ENCODE data around the gene TELO2. TPM values are rescaled to one million over a fixed set of nuclear protein-coding genes. Genes with fewer than 3 reads are reported as not detected.

The TELO2 gene
- total RNA-seq, 1 experiment from 2014 or later, result 8.7 TPM

DNA sequence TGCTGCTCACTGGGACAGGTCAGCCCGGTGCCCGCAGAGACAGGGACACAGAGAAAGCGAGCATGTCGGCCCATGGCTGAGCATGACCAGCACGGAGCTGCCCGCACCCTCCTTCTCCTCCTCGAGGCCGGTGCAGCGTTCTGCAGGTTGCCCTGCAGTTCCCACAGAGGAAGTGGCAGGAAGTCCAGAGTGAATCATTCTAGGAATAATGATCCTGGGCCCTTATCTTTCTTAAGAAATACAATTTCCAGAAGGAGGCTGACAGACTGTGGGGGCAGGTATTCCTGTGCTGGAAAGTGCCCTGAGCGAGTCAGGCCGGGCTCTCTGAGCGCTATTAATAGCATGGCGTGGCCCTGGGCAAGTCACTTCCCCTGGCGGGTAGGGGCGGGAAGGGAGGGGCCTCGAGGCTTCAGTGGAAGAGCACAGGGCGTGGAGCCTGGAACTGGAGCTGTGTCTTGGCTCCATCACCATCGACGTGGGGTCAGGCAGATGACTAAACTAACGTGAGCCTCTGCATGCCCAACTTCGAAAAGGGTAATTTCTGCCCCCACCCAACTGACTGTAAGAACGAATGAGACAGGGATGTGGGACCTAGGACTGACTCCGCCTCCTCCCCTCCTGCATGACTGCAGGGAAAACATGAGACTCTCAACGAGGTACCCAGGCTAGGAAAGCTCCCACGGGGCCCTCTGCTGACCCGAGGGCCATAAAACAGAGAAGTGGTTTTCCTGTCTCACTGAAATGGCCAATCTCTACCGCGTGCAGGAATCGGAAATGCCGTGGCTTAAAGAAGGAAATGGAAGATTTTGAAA is 50.1 kb downstream of the TELO2 start:
- Histone ChIP-seq H4K20me1 (ENCODE audit: insufficient read depth, low read depth, low read length) (no peaks in the 10 kb centered on the region), H3K4me1 (ENCODE audit: low read length) (no peaks in the 10 kb centered on the region), H3K4me3 (ENCODE audit: low read length) (no peak overlapping the region), H3K9ac (ENCODE audit: low read length) (no peak overlapping the region), H3K9me3 (ENCODE audit: low read length) (no peaks in the 10 kb centered on the region), H3K79me2 (ENCODE audit: low read length) (no peaks in the 10 kb centered on the region), H3K27ac (ENCODE audit: low read length) (no peak overlapping the region), H2AFZ (ENCODE audit: low read length) (no peak overlapping the region), H3K36me3 (ENCODE audit: insufficient read depth, low read length) (no peaks in the 10 kb centered on the region), H3K9me2 (replicated peaks; ENCODE audit: insufficient read depth, low read length) (no peaks in the 10 kb centered on the region), H3K27me3 (ENCODE audit: low read length) (no peaks in the 10 kb centered on the region), H3K4me2 (ENCODE audit: low read depth, low read length, poor library complexity, severe bottlenecking) (no peak overlapping the region)
- DNase-seq, result no peak

DNA sequence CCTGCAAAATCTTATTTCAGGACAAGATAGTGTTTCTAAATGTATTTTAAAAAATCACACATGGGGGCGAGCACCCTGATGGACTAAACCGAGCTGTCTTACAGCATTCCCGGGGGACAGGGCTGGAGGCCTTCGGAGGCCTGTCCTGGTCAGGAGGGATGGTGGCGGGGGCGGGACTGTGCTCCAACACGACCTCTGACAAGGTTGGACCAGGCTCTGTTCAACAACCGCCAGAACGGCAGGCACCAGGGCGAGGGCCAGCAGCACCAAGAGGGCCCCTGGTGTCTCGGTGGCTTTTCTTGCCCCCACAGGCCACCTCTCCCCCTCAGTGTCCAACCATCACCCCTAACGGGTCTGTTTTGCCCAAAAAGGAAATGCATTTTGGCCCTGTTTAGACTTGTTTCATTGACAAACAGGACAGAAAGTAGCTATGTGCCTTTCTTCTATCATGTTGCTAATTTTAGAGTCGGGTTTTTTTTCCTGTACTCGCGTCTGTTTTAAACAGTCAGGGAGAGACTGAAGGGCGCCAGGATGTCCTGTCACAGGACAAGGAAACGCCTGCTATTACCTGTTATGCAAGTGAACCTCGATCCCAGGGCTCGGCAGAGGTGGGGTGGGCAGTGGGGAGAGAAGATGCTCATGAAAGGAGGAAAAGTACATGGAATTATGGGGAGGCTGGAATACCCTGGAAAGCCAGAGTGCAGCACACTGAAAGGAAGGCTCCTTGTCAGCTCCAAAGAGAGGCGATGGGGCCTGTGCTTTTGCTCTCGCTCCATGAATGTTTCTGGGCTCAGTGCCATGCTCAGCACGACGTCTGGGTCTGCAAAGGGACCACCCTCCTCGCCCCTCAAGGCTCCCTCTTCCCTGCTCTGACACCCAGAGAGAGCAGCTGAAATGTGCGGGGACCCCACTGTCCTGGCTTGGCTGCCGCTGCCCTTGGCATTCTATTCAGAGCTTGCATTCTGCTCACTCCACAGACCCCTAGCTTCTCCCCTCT is 52.2 kb downstream of the TELO2 start:
- Histone ChIP-seq H3K79me2 (ENCODE audit: low read length) (no peaks in the 10 kb centered on the region), H4K20me1 (ENCODE audit: insufficient read depth, low read depth, low read length) (no peaks in the 10 kb centered on the region), H3K9me3 (ENCODE audit: low read length) (no peaks in the 10 kb centered on the region), H3K9me2 (replicated peaks; ENCODE audit: insufficient read depth, low read length) (no peaks in the 10 kb centered on the region), H3K4me3 (ENCODE audit: low read length) (no peak overlapping the region), H3K4me1 (ENCODE audit: low read length) (no peaks in the 10 kb centered on the region), H3K36me3 (ENCODE audit: insufficient read depth, low read length) (no peaks in the 10 kb centered on the region), H3K9ac (ENCODE audit: low read length) (no peak overlapping the region), H2AFZ (ENCODE audit: low read length) (no peak overlapping the region), H3K4me2 (ENCODE audit: low read depth, low read length, poor library complexity, severe bottlenecking) (no peak overlapping the region), H3K27ac (ENCODE audit: low read length) (no peak overlapping the region), H3K27me3 (ENCODE audit: low read length) (no peaks in the 10 kb centered on the region)
- no peak for DNase-seq

DNA sequence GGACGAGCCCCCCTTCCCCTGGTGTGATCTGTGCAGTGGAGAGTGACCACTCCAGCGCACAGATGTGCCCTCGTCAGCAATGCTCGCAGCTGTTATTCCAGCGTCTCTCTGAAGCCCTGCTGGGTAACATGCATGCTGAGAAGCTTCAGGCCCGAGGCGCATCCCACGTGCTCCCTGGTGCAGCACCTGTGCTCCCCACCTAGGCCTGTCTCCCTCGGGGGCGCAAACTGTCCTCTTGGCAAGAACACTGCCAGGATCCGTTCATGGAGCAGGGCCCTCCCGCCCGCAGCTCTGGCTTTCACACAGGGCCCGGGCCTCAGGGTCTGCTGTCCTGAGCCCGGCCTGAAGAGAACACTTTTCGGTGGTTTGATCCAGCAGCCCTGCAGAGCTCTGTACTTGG is 53.3 kb downstream of the TELO2 start:
- Histone ChIP-seq H3K4me1 (ENCODE audit: low read length) (no peaks in the 10 kb centered on the region), H3K36me3 (ENCODE audit: insufficient read depth, low read length) (no peaks in the 10 kb centered on the region)
- DNase-seq, result no peak

DNA sequence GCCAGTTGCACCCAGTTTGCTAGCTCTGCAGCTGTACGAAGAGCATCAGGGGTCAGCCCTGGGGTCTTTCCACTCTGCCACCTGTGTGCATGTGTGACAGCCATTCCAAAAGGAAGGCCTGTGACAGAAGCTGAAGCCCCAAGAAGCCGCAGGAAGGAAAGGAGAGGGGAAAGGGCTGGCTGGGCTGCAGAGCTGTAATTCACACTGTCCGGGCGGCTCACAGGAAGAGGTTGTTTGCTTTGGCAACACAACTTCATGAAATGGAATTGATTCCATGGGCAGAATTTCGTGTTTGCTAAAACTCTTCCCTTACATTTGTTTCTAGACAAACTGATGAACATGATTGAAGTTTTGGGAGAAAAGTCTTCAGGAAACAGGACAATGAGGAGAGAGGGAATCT is 55.1 kb downstream of the TELO2 start:
- DNase-seq, result no peak
- no peak overlapping the region for H2AFZ ChIP-seq (ENCODE audit: low read length)
- no peaks in the 10 kb centered on the region for H3K4me1 ChIP-seq (ENCODE audit: low read length)
- no peaks in the 10 kb centered on the region for H3K9me3 ChIP-seq (ENCODE audit: low read length)
- H3K36me3 ChIP-seq (ENCODE audit: insufficient read depth, low read length), result no peaks in the 10 kb centered on the region
- no peaks in the 10 kb centered on the region for H4K20me1 ChIP-seq (ENCODE audit: insufficient read depth, low read depth, low read length)
- no peaks in the 10 kb centered on the region for H3K9me2 ChIP-seq (replicated peaks; ENCODE audit: insufficient read depth, low read length)
- no peak overlapping the region for H3K27ac ChIP-seq (ENCODE audit: low read length)
- H3K4me2 ChIP-seq (ENCODE audit: low read depth, low read length, poor library complexity, severe bottlenecking), result no peak overlapping the region
- no peak overlapping the region for H3K4me3 ChIP-seq (ENCODE audit: low read length)
- H3K27me3 ChIP-seq (ENCODE audit: low read length), result no peaks in the 10 kb centered on the region
- H3K9ac ChIP-seq (ENCODE audit: low read length), result no peak overlapping the region
- no peaks in the 10 kb centered on the region for H3K79me2 ChIP-seq (ENCODE audit: low read length)

More for the DNA sequence above, 53.3 kb downstream of the TELO2 start:
- Histone ChIP-seq H4K20me1 (ENCODE audit: insufficient read depth, low read depth, low read length) (no peaks in the 10 kb centered on the region), H3K27me3 (ENCODE audit: low read length) (no peaks in the 10 kb centered on the region), H3K4me2 (ENCODE audit: low read depth, low read length, poor library complexity, severe bottlenecking) (no peak overlapping the region), H3K4me3 (ENCODE audit: low read length) (no peak overlapping the region), H3K9me2 (replicated peaks; ENCODE audit: insufficient read depth, low read length) (no peaks in the 10 kb centered on the region), H3K9ac (ENCODE audit: low read length) (no peak overlapping the region), H3K9me3 (ENCODE audit: low read length) (no peaks in the 10 kb centered on the region), H2AFZ (ENCODE audit: low read length) (no peak overlapping the region), H3K27ac (ENCODE audit: low read length) (no peak overlapping the region), H3K79me2 (ENCODE audit: low read length) (no peaks in the 10 kb centered on the region)

DNA sequence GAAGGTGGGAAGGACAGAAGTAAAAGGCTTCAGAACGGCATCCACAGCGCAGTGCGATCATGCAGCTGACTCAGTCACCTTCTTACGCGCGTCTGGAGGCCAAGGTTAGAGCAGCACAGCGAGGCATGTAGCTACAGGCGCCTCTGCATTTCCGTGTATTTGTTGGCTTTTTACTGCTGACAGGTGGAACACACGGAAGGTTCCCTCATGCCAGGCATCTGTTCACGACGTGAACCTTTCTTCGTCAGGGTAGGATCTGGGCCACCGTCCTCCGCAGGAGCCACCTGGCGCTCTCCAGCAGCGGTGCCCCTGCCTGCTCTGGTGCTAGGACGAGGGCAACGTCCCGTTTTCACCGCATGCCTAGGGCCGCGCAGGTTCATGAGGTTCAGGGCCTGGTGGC is 55.6 kb downstream of the TELO2 start:
- H4K20me1 ChIP-seq (ENCODE audit: insufficient read depth, low read depth, low read length), result no peaks in the 10 kb centered on the region
- H3K79me2 ChIP-seq (ENCODE audit: low read length), result no peaks in the 10 kb centered on the region
- no peak for DNase-seq
- H3K4me2 ChIP-seq (ENCODE audit: low read depth, low read length, poor library complexity, severe bottlenecking), result no peak overlapping the region
- no peak overlapping the region for H3K27ac ChIP-seq (ENCODE audit: low read length)
- no peak overlapping the region for H3K4me3 ChIP-seq (ENCODE audit: low read length)
- no peaks in the 10 kb centered on the region for H3K27me3 ChIP-seq (ENCODE audit: low read length)
- no peaks in the 10 kb centered on the region for H3K9me3 ChIP-seq (ENCODE audit: low read length)
- H2AFZ ChIP-seq (ENCODE audit: low read length), result no peak overlapping the region
- H3K36me3 ChIP-seq (ENCODE audit: insufficient read depth, low read length), result no peaks in the 10 kb centered on the region
- no peaks in the 10 kb centered on the region for H3K9me2 ChIP-seq (replicated peaks; ENCODE audit: insufficient read depth, low read length)
- H3K4me1 ChIP-seq (ENCODE audit: low read length), result no peaks in the 10 kb centered on the region
- no peak overlapping the region for H3K9ac ChIP-seq (ENCODE audit: low read length)

DNA sequence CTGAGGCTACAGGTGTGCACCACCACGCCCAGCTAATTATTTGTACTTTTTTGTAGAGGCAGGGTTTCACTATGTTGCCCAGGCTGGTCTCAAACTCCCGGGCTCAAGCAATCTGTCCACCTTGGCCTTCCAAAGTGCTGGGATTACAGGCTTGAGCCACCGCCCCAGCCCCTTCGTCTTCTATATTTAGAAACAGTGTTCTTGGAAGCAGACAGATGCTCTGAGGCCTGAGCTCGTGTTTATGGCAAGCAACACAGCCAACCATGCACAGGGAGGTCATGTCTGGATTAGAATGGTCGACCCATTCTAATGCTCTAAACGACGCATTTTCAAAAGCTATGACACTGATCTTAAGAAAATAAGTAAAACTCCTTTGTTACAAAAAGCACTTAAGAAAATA is 56.9 kb downstream of the TELO2 start:
- no peak overlapping the region for H2AFZ ChIP-seq (ENCODE audit: low read length)
- no peaks in the 10 kb centered on the region for H3K9me2 ChIP-seq (replicated peaks; ENCODE audit: insufficient read depth, low read length)
- no peaks in the 10 kb centered on the region for H3K27me3 ChIP-seq (ENCODE audit: low read length)
- no peak overlapping the region for H3K9ac ChIP-seq (ENCODE audit: low read length)
- H3K4me2 ChIP-seq (ENCODE audit: low read depth, low read length, poor library complexity, severe bottlenecking), result no peak overlapping the region
- H3K27ac ChIP-seq (ENCODE audit: low read length), result no peak overlapping the region
- H3K79me2 ChIP-seq (ENCODE audit: low read length), result no peaks in the 10 kb centered on the region
- no peaks in the 10 kb centered on the region for H4K20me1 ChIP-seq (ENCODE audit: insufficient read depth, low read depth, low read length)
- no peaks in the 10 kb centered on the region for H3K9me3 ChIP-seq (ENCODE audit: low read length)
- no peaks in the 10 kb centered on the region for H3K36me3 ChIP-seq (ENCODE audit: insufficient read depth, low read length)
- DNase-seq, result no peak
- no peaks in the 10 kb centered on the region for H3K4me1 ChIP-seq (ENCODE audit: low read length)
- H3K4me3 ChIP-seq (ENCODE audit: low read length), result no peak overlapping the region

DNA sequence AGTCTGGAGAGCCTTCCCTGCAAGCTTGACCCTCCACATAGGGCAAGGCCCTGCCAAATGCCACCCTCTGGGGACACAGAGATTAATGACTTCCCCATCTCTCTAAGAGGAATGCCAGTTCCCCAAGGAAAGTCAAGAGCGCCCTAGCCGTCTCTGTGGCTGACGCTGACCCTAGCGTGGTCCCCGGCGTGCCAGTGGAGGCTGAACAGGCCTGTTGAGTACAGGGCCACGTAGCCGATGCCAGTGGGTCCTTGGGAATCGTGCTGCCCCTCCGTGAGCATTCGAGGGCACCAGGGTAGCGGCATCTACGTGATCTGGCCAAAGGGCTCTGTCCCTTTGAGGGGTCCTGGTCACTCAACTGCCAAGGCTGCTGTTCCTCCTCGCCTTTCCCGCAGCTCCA is 57.5 kb downstream of the TELO2 start:
- H3K79me2 ChIP-seq (ENCODE audit: low read length), result no peaks in the 10 kb centered on the region
- no peaks in the 10 kb centered on the region for H3K4me1 ChIP-seq (ENCODE audit: low read length)
- no peak overlapping the region for H3K9ac ChIP-seq (ENCODE audit: low read length)
- no peaks in the 10 kb centered on the region for H4K20me1 ChIP-seq (ENCODE audit: insufficient read depth, low read depth, low read length)
- no peak overlapping the region for H3K4me3 ChIP-seq (ENCODE audit: low read length)
- H2AFZ ChIP-seq (ENCODE audit: low read length), result no peak overlapping the region
- H3K36me3 ChIP-seq (ENCODE audit: insufficient read depth, low read length), result no peaks in the 10 kb centered on the region
- H3K4me2 ChIP-seq (ENCODE audit: low read depth, low read length, poor library complexity, severe bottlenecking), result no peak overlapping the region
- H3K27me3 ChIP-seq (ENCODE audit: low read length), result no peaks in the 10 kb centered on the region
- H3K27ac ChIP-seq (ENCODE audit: low read length), result no peak overlapping the region
- no peaks in the 10 kb centered on the region for H3K9me2 ChIP-seq (replicated peaks; ENCODE audit: insufficient read depth, low read length)
- no peak for DNase-seq
- H3K9me3 ChIP-seq (ENCODE audit: low read length), result no peaks in the 10 kb centered on the region

DNA sequence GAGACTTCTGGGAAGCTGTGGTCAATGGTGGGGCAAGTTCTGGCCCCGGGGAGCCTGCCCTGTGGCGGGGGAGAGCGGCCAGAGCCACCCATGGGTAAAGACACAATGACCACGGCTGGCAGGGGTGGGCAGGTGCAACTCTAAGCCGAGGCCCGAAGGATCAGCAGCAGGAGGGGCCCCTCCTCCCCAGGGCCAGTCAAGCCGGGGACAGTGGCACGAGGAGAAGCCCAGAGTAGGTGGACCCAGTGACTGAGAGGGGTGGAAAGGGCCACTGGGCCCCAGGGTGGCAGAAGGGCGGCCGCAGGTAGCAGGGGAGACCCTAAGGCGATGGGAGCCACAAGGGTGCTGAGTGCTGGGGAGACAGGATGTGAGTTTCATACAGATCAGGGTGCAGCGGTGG is 58.0 kb downstream of the TELO2 start:
- Histone ChIP-seq H3K4me1 (ENCODE audit: low read length) (no peaks in the 10 kb centered on the region), H3K4me3 (ENCODE audit: low read length) (no peak overlapping the region), H3K9ac (ENCODE audit: low read length) (no peak overlapping the region), H2AFZ (ENCODE audit: low read length) (no peak overlapping the region), H3K36me3 (ENCODE audit: insufficient read depth, low read length) (no peaks in the 10 kb centered on the region), H3K9me3 (ENCODE audit: low read length) (no peaks in the 10 kb centered on the region), H3K4me2 (ENCODE audit: low read depth, low read length, poor library complexity, severe bottlenecking) (no peak overlapping the region), H4K20me1 (ENCODE audit: insufficient read depth, low read depth, low read length) (no peaks in the 10 kb centered on the region), H3K9me2 (replicated peaks; ENCODE audit: insufficient read depth, low read length) (no peaks in the 10 kb centered on the region), H3K79me2 (ENCODE audit: low read length) (no peaks in the 10 kb centered on the region), H3K27me3 (ENCODE audit: low read length) (no peaks in the 10 kb centered on the region), H3K27ac (ENCODE audit: low read length) (no peak overlapping the region)
- no peak for DNase-seq

Measured in Karpas-422 (cell line).